Upper lobe of left lung (tissue), 6 donors: Measurements from ENCODE around the gene MED20. TPM values are rescaled to one million over a fixed set of nuclear protein-coding genes. Genes with fewer than 3 reads are reported as not detected.
A peak's percentile ranks its signal among the peaks of the same experiment; 100 is the strongest.

ENCODE experiments used
- ATAC-seq, 2 donors: fragments of 200-7000 bp; cut with Tn5 transposase; one replicate each; pipeline ENCODE4 v1.9.1; 2022; ENCODE audit warnings: mild to moderate bottlenecking in 2 of 2, moderate library complexity in 2 of 2; ENCODE audit not compliant: low FRiP score in 2 of 2
- DNase-seq, 2 donors: peaks; one replicate each; pipeline ENCODE4 v3.0.0-alpha.2; 2019 to 2020
- H3K27ac ChIP-seq, 4 donors: fragments of 200-600 bp; sonication (generic); one replicate each; pipeline ENCODE4 v1.5.1; 2016 to 2019
- H3K27me3 ChIP-seq, 4 donors: fragments of 200-600 bp; sonication (generic); one replicate each; pipeline ENCODE4 v1.5.1; 2017 to 2019
- H3K36me3 ChIP-seq, 4 donors: fragments of 200-600 bp; sonication (generic); one replicate each; pipeline ENCODE4 v1.5.1; 2016 to 2019
- H3K4me1 ChIP-seq, 4 donors: fragments of 200-600 bp; sonication (generic); one replicate each; pipeline ENCODE4 v1.5.1; 2018 to 2019
- H3K4me3 ChIP-seq, 4 donors: fragments of 200-600 bp; sonication (generic); one replicate each; pipeline ENCODE4 v1.5.1; 2017 to 2019; ENCODE audit warnings: mild to moderate bottlenecking in 2 of 4, moderate library complexity in 1 of 4
- H3K9me3 ChIP-seq, 4 donors: fragments of 200-600 bp; sonication (generic); one replicate each; pipeline ENCODE4 v1.5.1; 2018 to 2019
- EP300 ChIP-seq, 4 donors: sonication (generic); formaldehyde crosslinking; IDR thresholded peaks; one replicate each; pipeline ENCODE4 v1.5.1; 2017; ENCODE audit warnings: antibody characterized with exemption in 4 of 4, control low read depth in 2 of 4
- POLR2A ChIP-seq, 4 donors: fragments of 450-650 bp; IDR thresholded peaks; one replicate each; pipeline ENCODE4 v1.5.1; 2016 to 2017; ENCODE audit warnings: antibody characterized with exemption in 4 of 4, mild to moderate bottlenecking in 2 of 4
- POLR2AphosphoS5 ChIP-seq, 2 donors: sonication (generic); formaldehyde crosslinking; IDR thresholded peaks; one replicate each; pipeline ENCODE4 v1.5.1; 2017; ENCODE audit warnings: antibody characterized with exemption in 2 of 2
- WGBS, 2 donors: methylation state at CpG; one replicate each; pipeline ENCODE4 v1.1.5; 2017 to 2018; 5-methylcytosine and 5-hydroxymethylcytosine counted together
- total RNA-seq, 6 donors: library from RNA; depleted of rRNA in 4 of 6; stranded (reverse); fragments of >200 nt in 4 of 6; gene quantifications; one replicate each; pipeline versions ENCODE4 v1.1.0 to v1.2.1, GENCODE V29; 2016 to 2021
- TF ChIP-seq, protein P1 (sequence below), 6 experiments: fragments of 450-650 bp in 4 of 6; fragments of 200-600 bp in 2 of 6; sonication (generic) in 2 of 6; IDR thresholded peaks; one replicate each; pipeline ENCODE4 v1.5.1; 2016 to 2019; ENCODE audit warnings: antibody characterized with exemption in 6 of 6
- donor health status: DM: no; HTN: no; CAD: no; lungs with moderate emphysema.
- donor health status: DM: no; HTN: yes; CAD: no; lungs with severe emphysema.

MED20 gene
- total RNA-seq, 6 donors from 2014 or later, result 6.4 to 19.9 (median 15.3) TPM

DNA sequence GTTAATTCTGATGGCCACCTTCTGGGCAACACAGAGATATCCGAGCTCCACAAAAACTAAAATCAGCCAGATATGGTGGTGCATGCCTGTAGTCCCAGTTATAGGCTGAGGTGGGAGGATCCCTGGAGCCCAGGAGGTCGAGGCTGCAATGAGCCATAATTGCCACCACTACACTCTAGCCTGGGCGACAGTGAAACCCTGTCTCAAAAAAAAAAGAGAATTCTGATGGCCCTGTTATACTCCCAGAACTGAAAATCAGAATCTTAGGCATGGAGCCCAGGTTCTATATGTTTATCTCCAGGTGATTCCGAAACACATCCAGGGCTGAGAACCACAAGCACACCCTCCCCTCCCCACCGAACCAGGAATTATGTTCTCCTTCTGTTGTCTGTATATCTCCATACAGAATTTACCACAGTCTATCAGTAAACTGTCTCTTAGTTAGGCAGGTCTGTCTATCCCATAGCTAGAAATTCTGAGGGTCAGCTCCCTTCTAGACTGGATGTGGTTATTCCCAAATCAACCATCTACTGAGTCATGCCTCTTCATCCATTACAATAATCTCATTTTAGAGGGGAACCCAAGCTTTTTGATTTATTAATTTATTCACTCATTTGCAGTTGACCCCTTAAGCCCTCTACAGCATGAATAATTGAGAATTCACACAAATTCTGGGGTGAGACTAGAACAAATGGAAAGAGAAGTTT lies 45.4 kb upstream of the MED20 start:
- ATAC-seq (no peak), DNase-seq (peak in 1 of 2 donors; percentile 4)
- no peaks in the 10 kb centered on the region for H3K27me3 ChIP-seq
- H3K4me3 ChIP-seq, result no peak overlapping the region
- 93 to 94% methylated on average over 4 of the region's 5 CpGs for WGBS, 2 donors
- peaks cover 31 to 67% (median 39%) of the 10 kb centered on the region in 4 donors for H3K4me1 ChIP-seq
- TF ChIP-seq, protein P1, sequence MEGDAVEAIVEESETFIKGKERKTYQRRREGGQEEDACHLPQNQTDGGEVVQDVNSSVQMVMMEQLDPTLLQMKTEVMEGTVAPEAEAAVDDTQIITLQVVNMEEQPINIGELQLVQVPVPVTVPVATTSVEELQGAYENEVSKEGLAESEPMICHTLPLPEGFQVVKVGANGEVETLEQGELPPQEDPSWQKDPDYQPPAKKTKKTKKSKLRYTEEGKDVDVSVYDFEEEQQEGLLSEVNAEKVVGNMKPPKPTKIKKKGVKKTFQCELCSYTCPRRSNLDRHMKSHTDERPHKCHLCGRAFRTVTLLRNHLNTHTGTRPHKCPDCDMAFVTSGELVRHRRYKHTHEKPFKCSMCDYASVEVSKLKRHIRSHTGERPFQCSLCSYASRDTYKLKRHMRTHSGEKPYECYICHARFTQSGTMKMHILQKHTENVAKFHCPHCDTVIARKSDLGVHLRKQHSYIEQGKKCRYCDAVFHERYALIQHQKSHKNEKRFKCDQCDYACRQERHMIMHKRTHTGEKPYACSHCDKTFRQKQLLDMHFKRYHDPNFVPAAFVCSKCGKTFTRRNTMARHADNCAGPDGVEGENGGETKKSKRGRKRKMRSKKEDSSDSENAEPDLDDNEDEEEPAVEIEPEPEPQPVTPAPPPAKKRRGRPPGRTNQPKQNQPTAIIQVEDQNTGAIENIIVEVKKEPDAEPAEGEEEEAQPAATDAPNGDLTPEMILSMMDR (IDR thresholded peaks at IDR 0.05), result no peak
- TF ChIP-seq EP300 (IDR thresholded peaks at IDR 0.05), result no peak
- H3K9me3 ChIP-seq, result no peaks in the 10 kb centered on the region
- H3K27ac ChIP-seq, result peak overlapping the region in 3 of 4 donors; percentile 48 to 64 (median 63)
- H3K36me3 ChIP-seq, result no peaks in the 10 kb centered on the region

DNA sequence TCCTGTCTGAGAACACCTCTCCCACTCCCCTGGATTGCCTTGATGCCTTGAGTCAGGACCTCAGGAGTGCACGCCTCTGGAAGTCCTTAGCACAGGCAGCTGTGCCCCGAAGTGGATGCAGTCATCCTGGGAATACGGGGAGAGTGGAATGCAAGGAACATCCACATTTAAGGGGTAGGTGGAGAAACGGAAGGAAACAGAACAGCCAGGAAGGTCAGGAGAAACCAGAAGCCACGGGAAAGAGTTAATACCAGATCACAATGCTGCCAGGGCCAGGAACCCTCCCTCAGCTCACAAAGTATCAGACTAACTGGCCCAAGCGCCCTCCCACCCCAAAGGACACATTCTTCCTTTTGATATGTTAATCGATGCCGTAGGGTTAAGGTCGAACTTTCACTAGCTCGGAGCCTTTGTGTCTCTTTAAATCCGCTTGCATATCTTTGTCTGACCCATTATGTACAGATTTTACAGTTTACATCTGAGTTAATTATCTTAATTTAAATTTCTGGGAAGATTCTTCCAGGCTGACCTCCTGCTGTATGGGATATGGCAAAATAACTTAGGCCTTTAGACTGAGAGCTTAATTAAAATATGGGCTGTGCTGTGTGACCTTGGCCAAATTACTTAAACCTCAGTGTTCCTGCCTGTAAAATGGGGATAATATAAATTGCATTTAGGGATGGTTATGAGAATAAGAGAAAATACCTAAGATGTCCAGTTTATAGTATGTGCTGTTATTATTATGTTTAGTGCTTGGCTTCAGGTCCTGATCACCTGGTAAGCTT lies 44.7 kb upstream of the MED20 start:
- peaks cover 27 to 64% (median 32%) of the 10 kb centered on the region in 4 donors for H3K4me1 ChIP-seq
- H3K27ac ChIP-seq, result no peak overlapping the region
- DNase-seq (peak in 1 of 2 donors; percentile 10), ATAC-seq (no peak)
- no peak overlapping the region for H3K4me3 ChIP-seq
- H3K9me3 ChIP-seq, result no peaks in the 10 kb centered on the region
- TF ChIP-seq, protein P1 (IDR thresholded peaks at IDR 0.05), result no peak
- TF ChIP-seq POLR2A (IDR thresholded peaks at IDR 0.05) (no peak), EP300 (IDR thresholded peaks at IDR 0.05) (no peak), POLR2AphosphoS5 (IDR thresholded peaks at IDR 0.05) (no peak)
- H3K27me3 ChIP-seq, result no peaks in the 10 kb centered on the region
- no peaks in the 10 kb centered on the region for H3K36me3 ChIP-seq
- WGBS, 2 donors, result 71 to 79% methylated on average over 11 of the region's 11 CpGs

DNA sequence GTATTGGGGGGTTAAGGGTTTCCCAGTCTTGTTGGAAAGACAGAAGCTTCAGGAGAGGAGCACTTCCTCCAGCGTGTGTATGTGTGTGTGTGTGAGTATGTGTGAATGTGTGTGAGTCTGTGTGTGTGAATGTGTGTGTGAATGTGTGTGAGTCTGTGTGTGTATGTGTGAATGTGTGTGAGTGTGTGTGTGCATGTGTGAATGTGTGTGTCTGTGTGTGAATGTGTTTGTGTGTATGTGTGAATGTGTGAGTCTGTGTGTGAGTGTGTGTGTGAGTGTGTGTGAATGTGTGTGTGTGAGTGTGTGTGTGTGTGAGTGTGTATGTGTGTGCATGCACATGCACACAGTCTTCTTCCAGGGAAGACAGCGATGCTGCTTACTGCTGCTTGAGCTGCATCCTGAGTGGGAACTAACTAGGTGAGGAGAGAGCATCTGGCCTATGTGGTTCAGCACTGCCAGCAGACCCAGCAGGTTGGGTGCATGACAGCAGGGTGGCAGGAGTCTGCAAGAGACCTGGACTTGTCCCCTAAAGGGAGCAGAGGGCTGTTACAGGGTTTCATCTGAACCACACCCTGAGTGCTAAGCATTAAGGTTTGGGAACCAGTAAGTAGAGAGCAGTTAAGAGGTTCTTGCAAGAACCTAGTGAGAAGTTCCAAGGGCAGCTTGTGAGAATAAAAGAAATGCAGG lies 43.4 kb upstream of the MED20 start:
- Histone ChIP-seq H3K27me3 (no peaks in the 10 kb centered on the region), H3K36me3 (no peaks in the 10 kb centered on the region), H3K4me3 (no peak overlapping the region), H3K4me1 (peaks cover 14 to 51% (median 21%) of the 10 kb centered on the region in 4 donors), H3K9me3 (no peaks in the 10 kb centered on the region), H3K27ac (no peak overlapping the region)
- DNase-seq, result peak in 1 of 2 donors; percentile 22
- no peak for ATAC-seq
- 72 to 94% methylated on average over 2 of the region's 2 CpGs for WGBS, 2 donors
- TF ChIP-seq POLR2A (IDR thresholded peaks at IDR 0.05) (no peak), POLR2AphosphoS5 (IDR thresholded peaks at IDR 0.05) (no peak), EP300 (IDR thresholded peaks at IDR 0.05) (no peak)
- TF ChIP-seq, protein P1 (IDR thresholded peaks at IDR 0.05), result no peak

DNA sequence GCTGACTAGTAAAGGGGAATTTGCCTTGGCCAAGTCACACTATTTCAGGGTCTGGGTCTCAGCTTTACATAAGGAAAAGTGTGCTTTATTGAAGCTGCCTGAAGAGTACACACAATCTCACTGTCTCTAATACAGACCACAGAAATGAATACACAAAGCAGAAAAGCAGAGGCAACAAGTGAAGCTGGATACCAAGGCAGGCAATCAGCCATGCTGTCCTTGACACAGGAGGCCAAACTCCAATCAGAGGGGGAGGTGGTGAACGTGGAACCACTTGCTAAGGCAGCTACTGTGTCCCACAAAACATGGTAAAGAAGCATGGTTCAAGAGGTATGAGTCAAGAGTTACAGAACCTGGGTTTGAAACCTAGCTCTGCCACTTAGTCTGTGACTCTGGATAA lies 42.4 kb upstream of the MED20 start:
- Histone ChIP-seq H3K9me3 (no peaks in the 10 kb centered on the region), H3K4me1 (peaks cover 14 to 44% (median 21%) of the 10 kb centered on the region in 4 donors), H3K36me3 (no peaks in the 10 kb centered on the region), H3K4me3 (no peak overlapping the region), H3K27ac (no peak overlapping the region), H3K27me3 (no peaks in the 10 kb centered on the region)
- TF ChIP-seq EP300 (IDR thresholded peaks at IDR 0.05) (no peak), POLR2A (IDR thresholded peaks at IDR 0.05) (no peak), POLR2AphosphoS5 (IDR thresholded peaks at IDR 0.05) (no peak)
- TF ChIP-seq, protein P1 (IDR thresholded peaks at IDR 0.05), result no peak
- DNase-seq, result peak in 1 of 2 donors; percentile 3
- ATAC-seq, result no peak
- 62 to 73% methylated on average over 1 of the region's 1 CpG for WGBS, 2 donors
